Nephron progenitor cell (in vitro differentiated cells): ENCODE measurements around the gene ZDHHC4.
A peak's percentile ranks its signal among the peaks of the same experiment; 100 is the strongest.

Experiments
- DNase-seq: peaks from one replicate; pipeline ENCODE4 v3.0.0; 2021
- H3K27ac Mint-ChIP-seq: 2 replicates; pipeline ENCODE4 v1.8.0; 2021; ENCODE audit warnings: mild to moderate bottlenecking, moderate library complexity, mixed read lengths
- H3K27me3 Mint-ChIP-seq: 2 replicates; pipeline ENCODE4 v1.8.0; 2021; ENCODE audit warnings: mild to moderate bottlenecking, low read depth, mixed read lengths; ENCODE audit not compliant: poor library complexity
- H3K36me3 Mint-ChIP-seq: 2 replicates; pipeline ENCODE4 v1.8.0; 2021; ENCODE audit warnings: low read depth, mixed read lengths
- H3K4me1 Mint-ChIP-seq: 2 replicates; pipeline ENCODE4 v1.8.0; 2021; ENCODE audit warnings: mixed read lengths
- H3K4me3 Mint-ChIP-seq: 2 replicates; pipeline ENCODE4 v1.8.0; 2021; ENCODE audit warnings: mild to moderate bottlenecking, moderate library complexity, mixed read lengths
- H3K9me3 Mint-ChIP-seq: 2 replicates; pipeline ENCODE4 v1.8.0; 2021; ENCODE audit warnings: mild to moderate bottlenecking, moderate library complexity, mixed read lengths
- TF ChIP-seq, protein P1 (sequence below): fragments of 200-600 bp; sonication (generic); IDR thresholded peaks from 2 replicates; pipeline ENCODE4 v1.5.0; 2021; ENCODE audit warnings: antibody characterized with exemption

ZDHHC4 gene

GRCh38 chr7:6546498-6547251, 30.6 kb upstream of the ZDHHC4 start:
- Mint-ChIP-seq H3K27ac (peak overlapping the region; percentile 30), H3K27me3 (peaks cover 12% of the 10 kb centered on the region), H3K9me3 (no peaks in the 10 kb centered on the region), H3K36me3 (no peaks in the 10 kb centered on the region), H3K4me1 (no peaks in the 10 kb centered on the region), H3K4me3 (no peak overlapping the region)
- TF ChIP-seq, protein P1, sequence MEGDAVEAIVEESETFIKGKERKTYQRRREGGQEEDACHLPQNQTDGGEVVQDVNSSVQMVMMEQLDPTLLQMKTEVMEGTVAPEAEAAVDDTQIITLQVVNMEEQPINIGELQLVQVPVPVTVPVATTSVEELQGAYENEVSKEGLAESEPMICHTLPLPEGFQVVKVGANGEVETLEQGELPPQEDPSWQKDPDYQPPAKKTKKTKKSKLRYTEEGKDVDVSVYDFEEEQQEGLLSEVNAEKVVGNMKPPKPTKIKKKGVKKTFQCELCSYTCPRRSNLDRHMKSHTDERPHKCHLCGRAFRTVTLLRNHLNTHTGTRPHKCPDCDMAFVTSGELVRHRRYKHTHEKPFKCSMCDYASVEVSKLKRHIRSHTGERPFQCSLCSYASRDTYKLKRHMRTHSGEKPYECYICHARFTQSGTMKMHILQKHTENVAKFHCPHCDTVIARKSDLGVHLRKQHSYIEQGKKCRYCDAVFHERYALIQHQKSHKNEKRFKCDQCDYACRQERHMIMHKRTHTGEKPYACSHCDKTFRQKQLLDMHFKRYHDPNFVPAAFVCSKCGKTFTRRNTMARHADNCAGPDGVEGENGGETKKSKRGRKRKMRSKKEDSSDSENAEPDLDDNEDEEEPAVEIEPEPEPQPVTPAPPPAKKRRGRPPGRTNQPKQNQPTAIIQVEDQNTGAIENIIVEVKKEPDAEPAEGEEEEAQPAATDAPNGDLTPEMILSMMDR = no peak
- no peak for DNase-seq

- Mint-ChIP-seq H3K36me3 (no peaks in the 10 kb centered on the region), H3K27me3 (peaks cover 8% of the 10 kb centered on the region), H3K4me1 (no peaks in the 10 kb centered on the region), H3K9me3 (no peaks in the 10 kb centered on the region), H3K4me3 (no peak overlapping the region), H3K27ac (no peak overlapping the region)
- TF ChIP-seq, protein P1 = no peak
- no peak for DNase-seq
These were observed 29.9 kb upstream of the ZDHHC4 start for GRCh38 chr7:6547400-6547799.

DNA sequence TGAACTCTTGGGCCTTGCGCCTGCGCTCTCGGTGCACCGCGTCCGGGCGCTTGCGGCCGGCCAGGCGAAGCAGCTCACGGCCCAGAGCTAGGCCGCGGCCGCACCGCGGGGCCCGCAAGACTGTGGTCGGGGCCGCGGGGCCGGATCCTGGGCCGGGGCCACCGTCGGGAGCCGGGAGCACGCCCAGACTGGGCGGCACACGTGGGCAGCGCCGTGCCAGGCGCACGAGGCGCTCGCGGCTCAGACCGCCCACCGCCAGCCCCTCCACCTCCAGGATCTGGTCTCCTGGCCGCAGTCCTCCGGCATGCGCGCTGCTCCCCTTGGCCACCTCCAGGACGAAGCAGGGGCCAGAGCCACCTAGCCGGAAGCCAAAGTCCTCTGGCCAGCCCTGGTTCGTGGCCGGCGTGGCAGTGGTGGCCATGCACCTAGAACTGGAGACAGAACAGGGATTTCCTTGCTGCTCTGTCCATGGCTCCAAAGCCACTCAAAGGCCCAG, 26.2 kb upstream of the ZDHHC4 start, which contains the start of gene GRID2IP:
TSS of gene GRID2IP (minus strand) at position 446 of the 496 bp plus-strand sequence. CDS start at position 421, 25 bp downstream.
- DNase-seq = no peak
- Mint-ChIP-seq H3K27ac (peak within 1 kb of the TSS; percentile 13), H3K4me3 (no peak within 1 kb of the TSS), H3K36me3 (no peaks in the 10 kb centered on the region), H3K27me3 (peaks cover 4% of the 10 kb centered on the region), H3K4me1 (no peaks in the 10 kb centered on the region), H3K9me3 (no peaks in the 10 kb centered on the region)
- TF ChIP-seq, protein P1 = no peak

DNA sequence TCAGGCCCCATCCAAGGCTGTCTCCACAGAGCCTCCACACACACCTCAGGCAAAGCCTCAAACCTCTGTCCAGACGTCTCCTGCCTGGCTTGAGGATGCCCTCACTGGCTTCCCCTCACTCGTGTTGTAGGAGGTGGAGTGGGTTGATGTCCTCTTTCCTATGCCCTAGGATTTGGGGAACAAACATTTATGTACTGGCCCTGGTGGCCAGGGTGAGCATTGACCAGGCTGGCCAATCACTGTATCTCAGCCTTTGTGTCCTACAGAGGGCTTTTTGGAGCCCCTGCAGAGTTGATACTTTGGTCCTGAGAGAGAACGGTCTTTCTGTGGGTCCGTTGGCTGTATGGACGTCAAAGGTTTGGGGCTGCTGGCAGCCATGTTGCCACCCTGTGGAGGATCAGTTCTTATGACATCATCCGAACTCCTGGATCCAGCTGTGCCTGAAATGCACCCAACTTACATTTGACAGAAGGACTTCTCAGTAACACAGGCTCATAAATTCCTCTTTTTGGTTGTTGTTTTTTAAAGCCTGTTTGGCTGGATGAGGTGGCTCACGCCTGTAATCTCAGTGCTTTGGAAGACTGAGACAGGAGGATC, 23.7 kb upstream of the ZDHHC4 start:
- H3K4me3 Mint-ChIP-seq = no peak overlapping the region

GRCh38 chr7:6554848-6555247, 22.4 kb upstream of the ZDHHC4 start:
- Mint-ChIP-seq H3K27ac (peak overlapping the region; percentile 42), H3K4me1 (peaks cover 5% of the 10 kb centered on the region), H3K36me3 (no peaks in the 10 kb centered on the region), H3K4me3 (no peak overlapping the region), H3K27me3 (peaks cover 7% of the 10 kb centered on the region), H3K9me3 (no peaks in the 10 kb centered on the region)
- DNase-seq = no peak
- TF ChIP-seq, protein P1 = no peak

More for the DNA sequence above, 23.7 kb upstream of the ZDHHC4 start:
- H3K4me1 Mint-ChIP-seq = peaks cover 5% of the 10 kb centered on the region
- no peaks in the 10 kb centered on the region for H3K9me3 Mint-ChIP-seq
- no peaks in the 10 kb centered on the region for H3K36me3 Mint-ChIP-seq
- DNase-seq = no peak
- H3K27me3 Mint-ChIP-seq = peaks cover 7% of the 10 kb centered on the region
- TF ChIP-seq, protein P1 = no peak
- H3K27ac Mint-ChIP-seq = no peak overlapping the region
